Measurements from ENCODE around the gene CDH5. TPM values are rescaled to one million over a fixed set of nuclear protein-coding genes. Genes with fewer than 3 reads are reported as not detected.

CDH5 gene
- total and polyA plus RNA-seq, 8 donors: 77.2 to 179 (median 154) TPM

GRCh38 chr16:66374176-66374575 lies 7.7 kb downstream of the CDH5 start:
- no peak for ATAC-seq

GRCh38 chr16:66375451-66375850 lies 9.0 kb downstream of the CDH5 start:
- ATAC-seq: no peak
- Histone ChIP-seq H3K4me3 (no peak overlapping the region), H3K4me1 (peaks cover 0 to 40% of the 10 kb centered on the region in 2 donors), H3K27ac (no peak overlapping the region), H3K9me3 (no peaks in the 10 kb centered on the region), H3K27me3 (no peaks in the 10 kb centered on the region), H3K36me3 (no peaks in the 10 kb centered on the region)
- no peak for TF ChIP-seq CTCF (IDR thresholded peaks at IDR 0.05)
- intact Hi-C loops (cut with DNase I): no loop called here
- no peak for DNase-seq

More at GRCh38 chr16:66374176-66374575, 7.7 kb downstream of the CDH5 start:
- Histone ChIP-seq H3K4me1 (peaks cover 0 to 48% of the 10 kb centered on the region in 2 donors), H3K27me3 (no peaks in the 10 kb centered on the region), H3K4me3 (no peak overlapping the region), H3K27ac (no peak overlapping the region), H3K36me3 (no peaks in the 10 kb centered on the region), H3K9me3 (no peaks in the 10 kb centered on the region)
- no peak for TF ChIP-seq CTCF (IDR thresholded peaks at IDR 0.05)
- intact Hi-C loops (cut with DNase I): no loop called here
- peak in 1 of 4 donors; percentile 20 for DNase-seq

GRCh38 chr16:66376114-66376513 lies 9.6 kb downstream of the CDH5 start:
- H3K9me3 ChIP-seq: no peaks in the 10 kb centered on the region
- no peak for TF ChIP-seq CTCF (IDR thresholded peaks at IDR 0.05)
- no peaks in the 10 kb centered on the region for H3K27me3 ChIP-seq
- H3K27ac ChIP-seq: peak overlapping the region; percentile 19 to 48
- no peak for DNase-seq
- intact Hi-C loops (cut with DNase I): no loop called here
- no peak overlapping the region for H3K4me3 ChIP-seq
- no peak for ATAC-seq
- H3K36me3 ChIP-seq: no peaks in the 10 kb centered on the region
- H3K4me1 ChIP-seq: peaks cover 0 to 34% of the 10 kb centered on the region in 2 donors

DNA sequence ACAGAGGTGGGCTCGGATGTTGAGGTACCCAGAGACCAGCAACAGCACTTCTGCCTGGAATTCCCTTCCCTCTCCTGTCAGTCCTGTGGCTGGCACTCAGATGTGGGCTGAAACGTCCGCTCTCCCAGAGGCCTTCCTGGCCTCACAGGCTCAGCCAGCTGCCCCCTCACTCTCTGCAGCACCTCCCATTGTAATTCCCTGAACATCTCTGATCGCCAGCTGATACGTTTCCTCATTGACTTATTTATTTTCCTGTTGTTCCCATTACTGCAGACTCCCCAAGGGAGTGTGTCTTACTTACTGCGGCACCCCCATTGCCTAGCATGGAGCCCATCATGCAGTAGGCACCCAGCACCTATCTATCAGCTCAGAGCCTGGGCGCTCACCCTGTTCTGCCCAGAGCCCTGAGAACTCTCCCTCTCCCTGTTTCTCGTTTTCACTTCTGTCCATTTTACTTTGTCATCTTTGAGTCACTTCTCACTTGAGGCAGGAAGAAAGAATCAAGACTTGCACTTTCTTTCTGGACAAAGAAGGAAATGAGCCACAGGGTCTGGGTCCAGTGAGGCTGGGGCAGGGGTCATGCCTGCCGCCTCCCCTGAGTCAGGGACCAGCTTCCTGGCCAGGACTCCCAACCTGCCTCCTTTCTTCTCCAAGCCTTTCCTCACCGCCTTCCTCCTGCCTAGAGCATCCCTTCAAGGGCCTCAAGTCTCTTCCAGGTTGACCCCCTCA lies 10.2 kb downstream of the CDH5 start:
- intact Hi-C loops (cut with DNase I): no loop called here
- H3K9me3 ChIP-seq: no peaks in the 10 kb centered on the region
- H3K36me3 ChIP-seq: no peaks in the 10 kb centered on the region
- peak overlapping the region; percentile 19 to 48 for H3K27ac ChIP-seq
- peaks cover 0 to 28% of the 10 kb centered on the region in 2 donors for H3K4me1 ChIP-seq
- TF ChIP-seq CTCF (IDR thresholded peaks at IDR 0.05): no peak
- DNase-seq: peak in 1 of 4 donors; percentile 18
- no peaks in the 10 kb centered on the region for H3K27me3 ChIP-seq
- ATAC-seq: no peak
- no peak overlapping the region for H3K4me3 ChIP-seq

DNA sequence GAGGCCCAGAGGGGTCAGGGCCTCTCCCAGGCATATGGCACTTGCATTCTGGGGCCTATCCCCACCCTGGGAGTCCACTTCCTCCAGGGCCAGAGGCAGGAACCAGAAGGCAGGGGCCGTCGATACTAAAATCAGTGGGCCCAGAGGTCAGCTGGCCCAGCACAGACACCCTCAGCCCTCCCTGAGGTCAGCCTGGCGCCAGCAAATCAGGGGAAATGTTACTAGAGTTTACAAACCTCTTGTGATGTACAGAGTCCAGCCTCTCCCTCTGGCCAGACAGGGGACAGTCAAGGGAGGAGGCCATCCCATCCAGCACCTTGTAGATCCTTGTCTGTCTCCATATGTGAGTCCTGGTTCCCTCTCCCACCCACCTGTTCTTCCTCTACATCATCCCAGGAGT lies 10.8 kb downstream of the CDH5 start:
- no peaks in the 10 kb centered on the region for H3K9me3 ChIP-seq
- H3K27me3 ChIP-seq: no peaks in the 10 kb centered on the region
- H3K27ac ChIP-seq: peak overlapping the region in 1 of 2 donors; percentile 48
- no peak for ATAC-seq
- DNase-seq: peak in 1 of 4 donors; percentile 17
- H3K36me3 ChIP-seq: no peaks in the 10 kb centered on the region
- intact Hi-C loops (cut with DNase I): no loop called here
- no peak overlapping the region for H3K4me3 ChIP-seq
- peaks cover 0 to 28% of the 10 kb centered on the region in 2 donors for H3K4me1 ChIP-seq
- no peak for TF ChIP-seq CTCF (IDR thresholded peaks at IDR 0.05)
